ENCODE measurements around the gene PAX8. TPM values are rescaled to one million over a fixed set of nuclear protein-coding genes. Genes with fewer than 3 reads are reported as not detected.
A peak's percentile ranks its signal among the peaks of the same experiment; 100 is the strongest.

Gene PAX8
- total RNA-seq, 1 donor from 2014 or later, result not detected

- H3K36me3 ChIP-seq (ENCODE audit: control insufficient read depth in 3 of 3, insufficient read depth in 3 of 3, low read length in 3 of 3), result no peaks in the 10 kb centered on the region
- H3K27ac ChIP-seq (ENCODE audit: low read depth, low read length), result no peak overlapping the region
- H3K4me3 ChIP-seq (ENCODE audit: low read length in 3 of 3), result no peak overlapping the region
- no peak overlapping the region for H3K9ac ChIP-seq (ENCODE audit: low read depth in 1 of 3, low read length in 3 of 3)
- peaks cover 0 to 2% (median 0%) of the 10 kb centered on the region in 3 donors for H3K4me1 ChIP-seq (ENCODE audit: control insufficient read depth in 3 of 3, insufficient read depth in 3 of 3, low read length in 3 of 3)
- H3K27me3 ChIP-seq (ENCODE audit: control insufficient read depth in 3 of 3, insufficient read depth in 3 of 3, low read length in 3 of 3), result no peaks in the 10 kb centered on the region
- no peaks in the 10 kb centered on the region for H3K9me3 ChIP-seq (ENCODE audit: control insufficient read depth in 3 of 3, low read length in 3 of 3)
Observed at GRCh38 chr2:113224647-113225236, 54.0 kb downstream of the PAX8 start.

- Histone ChIP-seq H3K4me1 (ENCODE audit: control insufficient read depth in 3 of 3, insufficient read depth in 3 of 3, low read length in 3 of 3) (peaks cover 2 to 9% (median 2%) of the 10 kb centered on the region in 3 donors), H3K27ac (ENCODE audit: low read depth, low read length) (no peak overlapping the region), H3K4me3 (ENCODE audit: low read length in 3 of 3) (no peak overlapping the region), H3K27me3 (ENCODE audit: control insufficient read depth in 3 of 3, insufficient read depth in 3 of 3, low read length in 3 of 3) (no peaks in the 10 kb centered on the region), H3K9ac (ENCODE audit: low read depth in 1 of 3, low read length in 3 of 3) (no peak overlapping the region), H3K36me3 (ENCODE audit: control insufficient read depth in 3 of 3, insufficient read depth in 3 of 3, low read length in 3 of 3) (no peaks in the 10 kb centered on the region), H3K9me3 (ENCODE audit: control insufficient read depth in 3 of 3, low read length in 3 of 3) (no peaks in the 10 kb centered on the region)
Observed at GRCh38 chr2:113223813-113224212, 54.9 kb downstream of the PAX8 start.

DNA sequence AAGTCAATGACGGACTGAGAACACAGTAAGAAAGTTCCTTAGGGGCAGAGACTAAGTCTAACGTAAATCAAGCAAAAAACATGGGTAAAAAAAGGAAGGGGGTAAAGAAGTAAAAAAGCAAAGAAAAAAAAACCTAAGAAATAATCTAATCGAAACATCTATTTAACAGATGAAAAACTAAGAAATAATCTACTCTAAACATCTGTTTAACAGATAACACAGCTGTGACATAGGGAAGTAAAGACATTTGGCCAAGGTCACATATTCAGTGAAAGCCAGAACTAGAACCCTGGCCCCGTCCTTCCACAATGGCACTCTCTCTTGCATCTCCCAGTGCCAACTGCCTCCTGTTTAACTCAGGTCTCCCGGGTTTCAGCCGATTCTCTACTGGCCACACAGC is 56.9 kb downstream of the PAX8 start:
- Histone ChIP-seq H3K27me3 (ENCODE audit: control insufficient read depth in 3 of 3, insufficient read depth in 3 of 3, low read length in 3 of 3) (no peaks in the 10 kb centered on the region), H3K9ac (ENCODE audit: low read depth in 1 of 3, low read length in 3 of 3) (no peak overlapping the region), H3K9me3 (ENCODE audit: control insufficient read depth in 3 of 3, low read length in 3 of 3) (no peaks in the 10 kb centered on the region), H3K4me3 (ENCODE audit: low read length in 3 of 3) (no peak overlapping the region), H3K4me1 (ENCODE audit: control insufficient read depth in 3 of 3, insufficient read depth in 3 of 3, low read length in 3 of 3) (peaks cover 11 to 24% (median 15%) of the 10 kb centered on the region in 3 donors), H3K27ac (ENCODE audit: low read depth, low read length) (no peak overlapping the region), H3K36me3 (ENCODE audit: control insufficient read depth in 3 of 3, insufficient read depth in 3 of 3, low read length in 3 of 3) (no peaks in the 10 kb centered on the region)

DNA sequence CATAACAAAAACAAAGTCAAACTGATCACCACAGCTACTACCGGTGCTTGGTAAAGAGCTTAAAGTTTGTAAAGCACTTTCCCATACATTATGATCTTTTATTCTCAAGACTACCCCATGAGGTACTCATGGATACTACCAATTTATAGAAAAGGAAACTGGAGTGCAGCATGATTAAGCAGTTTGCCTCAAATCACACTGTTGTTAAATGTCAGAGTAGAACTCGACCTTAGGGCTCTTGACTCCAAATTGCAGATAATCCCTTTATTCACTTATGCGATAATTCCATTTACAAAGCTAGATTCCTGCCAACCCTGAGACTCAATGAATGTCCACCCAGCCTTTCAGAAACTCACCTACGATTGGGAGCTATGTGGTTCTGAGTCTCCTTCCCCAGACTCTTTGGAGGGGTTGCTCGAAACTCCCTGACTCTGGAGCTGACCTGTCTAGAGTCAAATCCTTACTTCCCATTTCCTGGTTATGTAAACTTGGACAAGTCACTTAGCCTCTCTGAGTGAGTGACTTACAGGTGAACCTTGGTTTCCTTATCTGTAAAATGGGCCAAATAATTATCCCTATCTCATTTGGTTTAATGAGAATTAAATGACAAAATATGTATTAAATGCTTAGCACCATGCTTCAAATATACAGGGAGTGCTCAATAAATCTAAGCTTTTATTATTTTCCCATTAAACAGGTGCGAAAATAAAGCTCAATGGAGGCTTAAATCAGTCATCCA is 57.6 kb downstream of the PAX8 start:
- H3K27ac ChIP-seq (ENCODE audit: low read depth, low read length), result no peak overlapping the region
- H3K4me3 ChIP-seq (ENCODE audit: low read length in 3 of 3), result no peak overlapping the region

DNA sequence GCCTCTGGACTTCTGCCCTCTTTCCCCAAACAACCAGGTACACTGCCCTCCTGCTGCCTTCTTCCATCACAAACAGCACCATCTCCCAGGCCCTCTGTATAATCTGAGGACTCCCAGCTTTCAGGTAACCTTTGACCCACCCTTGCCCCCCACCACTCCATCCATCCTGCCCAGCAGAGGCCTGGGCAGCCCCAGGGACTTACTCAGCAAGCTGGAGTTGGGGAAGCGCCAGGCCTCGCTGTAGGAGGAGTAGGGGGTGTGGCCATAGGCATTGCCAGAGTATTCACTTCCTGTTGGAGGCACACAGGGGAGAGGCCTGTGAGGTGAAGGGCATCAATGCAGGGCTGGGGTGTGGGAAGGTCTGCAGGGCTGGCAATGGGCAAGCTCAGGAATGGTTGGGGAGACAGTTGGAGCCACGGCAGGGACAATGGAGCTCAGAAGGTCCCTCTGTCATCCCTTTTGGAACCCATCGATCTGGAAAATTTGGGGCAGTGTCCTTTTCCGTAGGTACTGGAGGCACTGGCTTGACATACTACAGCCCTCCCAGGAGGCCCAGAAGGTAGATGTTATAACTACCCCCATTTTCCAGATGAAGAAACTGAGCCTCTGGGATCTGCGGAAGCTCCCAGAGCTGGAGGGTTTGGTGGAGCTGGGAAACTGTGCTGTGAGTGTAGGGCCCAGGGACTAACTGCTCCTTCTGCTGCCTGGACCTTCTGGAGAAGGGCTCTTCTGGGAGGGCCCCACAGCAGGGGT is 58.7 kb downstream of the PAX8 start:
- Histone ChIP-seq H3K9ac (ENCODE audit: low read depth in 1 of 3, low read length in 3 of 3) (no peak overlapping the region), H3K27me3 (ENCODE audit: control insufficient read depth in 3 of 3, insufficient read depth in 3 of 3, low read length in 3 of 3) (no peaks in the 10 kb centered on the region), H3K4me1 (ENCODE audit: control insufficient read depth in 3 of 3, insufficient read depth in 3 of 3, low read length in 3 of 3) (peaks cover 15 to 27% (median 15%) of the 10 kb centered on the region in 3 donors), H3K9me3 (ENCODE audit: control insufficient read depth in 3 of 3, low read length in 3 of 3) (no peaks in the 10 kb centered on the region), H3K4me3 (ENCODE audit: low read length in 3 of 3) (no peak overlapping the region), H3K36me3 (ENCODE audit: control insufficient read depth in 3 of 3, insufficient read depth in 3 of 3, low read length in 3 of 3) (no peaks in the 10 kb centered on the region), H3K27ac (ENCODE audit: low read depth, low read length) (no peak overlapping the region)

More for the DNA sequence above, 57.6 kb downstream of the PAX8 start:
- no peak overlapping the region for H3K9ac ChIP-seq (ENCODE audit: low read depth in 1 of 3, low read length in 3 of 3)
- no peaks in the 10 kb centered on the region for H3K27me3 ChIP-seq (ENCODE audit: control insufficient read depth in 3 of 3, insufficient read depth in 3 of 3, low read length in 3 of 3)
- no peaks in the 10 kb centered on the region for H3K36me3 ChIP-seq (ENCODE audit: control insufficient read depth in 3 of 3, insufficient read depth in 3 of 3, low read length in 3 of 3)
- H3K4me1 ChIP-seq (ENCODE audit: control insufficient read depth in 3 of 3, insufficient read depth in 3 of 3, low read length in 3 of 3), result peaks cover 15 to 27% (median 15%) of the 10 kb centered on the region in 3 donors
- H3K9me3 ChIP-seq (ENCODE audit: control insufficient read depth in 3 of 3, low read length in 3 of 3), result no peaks in the 10 kb centered on the region

- no peak overlapping the region for H3K9ac ChIP-seq (ENCODE audit: low read depth in 1 of 3, low read length in 3 of 3)
- no peaks in the 10 kb centered on the region for H3K27me3 ChIP-seq (ENCODE audit: control insufficient read depth in 3 of 3, insufficient read depth in 3 of 3, low read length in 3 of 3)
- H3K36me3 ChIP-seq (ENCODE audit: control insufficient read depth in 3 of 3, insufficient read depth in 3 of 3, low read length in 3 of 3), result no peaks in the 10 kb centered on the region
- H3K27ac ChIP-seq (ENCODE audit: low read depth, low read length), result no peak overlapping the region
- peaks cover 15 to 27% (median 15%) of the 10 kb centered on the region in 3 donors for H3K4me1 ChIP-seq (ENCODE audit: control insufficient read depth in 3 of 3, insufficient read depth in 3 of 3, low read length in 3 of 3)
- H3K4me3 ChIP-seq (ENCODE audit: low read length in 3 of 3), result no peak overlapping the region
- no peaks in the 10 kb centered on the region for H3K9me3 ChIP-seq (ENCODE audit: control insufficient read depth in 3 of 3, low read length in 3 of 3)
Observed at GRCh38 chr2:113219525-113219888, 59.2 kb downstream of the PAX8 start.

DNA sequence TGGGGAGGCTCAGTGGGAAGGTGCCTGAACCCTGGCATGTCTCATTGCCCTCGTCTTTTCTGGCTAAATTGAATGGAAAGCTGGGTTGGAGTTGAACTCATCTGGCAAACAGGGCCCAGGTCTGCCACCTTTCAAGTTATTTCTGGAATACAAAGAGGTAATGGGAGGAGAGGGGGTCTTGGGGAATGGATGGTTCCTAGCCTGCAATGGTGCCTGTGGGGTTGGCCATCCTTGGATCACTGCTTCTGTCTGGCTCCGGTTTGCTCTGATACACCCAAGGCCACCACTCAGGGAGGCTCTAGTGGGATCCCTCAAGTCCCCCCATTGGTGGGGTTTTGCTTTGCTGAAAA is 59.7 kb downstream of the PAX8 start:
- Histone ChIP-seq H3K36me3 (ENCODE audit: control insufficient read depth in 3 of 3, insufficient read depth in 3 of 3, low read length in 3 of 3) (no peaks in the 10 kb centered on the region), H3K27ac (ENCODE audit: low read depth, low read length) (no peak overlapping the region), H3K9me3 (ENCODE audit: control insufficient read depth in 3 of 3, low read length in 3 of 3) (no peaks in the 10 kb centered on the region), H3K9ac (ENCODE audit: low read depth in 1 of 3, low read length in 3 of 3) (no peak overlapping the region), H3K4me1 (ENCODE audit: control insufficient read depth in 3 of 3, insufficient read depth in 3 of 3, low read length in 3 of 3) (peaks cover 15 to 27% (median 15%) of the 10 kb centered on the region in 3 donors), H3K4me3 (ENCODE audit: low read length in 3 of 3) (no peak overlapping the region), H3K27me3 (ENCODE audit: control insufficient read depth in 3 of 3, insufficient read depth in 3 of 3, low read length in 3 of 3) (no peaks in the 10 kb centered on the region)

DNA sequence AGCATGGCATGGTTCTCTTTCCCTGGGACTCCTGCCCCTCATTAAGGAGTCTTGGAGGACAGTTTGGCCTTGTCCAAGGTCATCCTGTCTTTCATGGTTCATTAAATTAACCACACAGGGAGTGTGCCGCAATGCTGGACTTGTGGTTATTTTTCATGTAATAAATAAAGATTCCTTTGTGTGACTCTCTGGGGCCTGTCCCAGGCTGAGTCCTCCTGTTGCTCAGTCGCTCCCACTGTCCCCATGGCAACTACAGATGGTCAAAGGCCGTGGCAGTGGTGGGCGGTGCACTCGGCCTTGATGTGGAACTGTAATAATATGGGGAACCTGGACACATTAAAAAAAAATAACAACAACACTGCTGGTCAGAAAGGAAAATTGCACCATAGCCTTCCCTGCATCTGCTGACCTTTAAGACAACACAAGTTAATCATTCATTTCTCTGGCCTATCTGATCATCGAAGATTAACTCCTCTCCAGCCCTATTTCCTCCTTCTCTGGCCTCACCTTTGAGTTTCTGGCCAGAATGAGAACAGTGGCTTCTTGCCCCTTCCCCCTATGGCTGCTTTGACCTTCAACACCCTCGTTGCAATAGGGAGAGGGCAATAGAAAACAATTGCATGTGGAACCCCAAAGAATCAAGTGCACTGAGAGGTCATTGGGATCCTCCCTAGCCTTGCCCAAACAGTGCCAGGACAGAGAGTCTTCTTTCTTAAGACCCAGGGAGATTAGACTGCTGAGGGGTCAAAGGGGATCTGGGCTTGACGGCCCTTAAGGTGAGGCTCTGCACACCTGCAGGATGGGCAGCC is 60.2 kb downstream of the PAX8 start:
- Histone ChIP-seq H3K27ac (ENCODE audit: low read depth, low read length) (no peak overlapping the region), H3K36me3 (ENCODE audit: control insufficient read depth in 3 of 3, insufficient read depth in 3 of 3, low read length in 3 of 3) (no peaks in the 10 kb centered on the region), H3K9ac (ENCODE audit: low read depth in 1 of 3, low read length in 3 of 3) (no peak overlapping the region), H3K9me3 (ENCODE audit: control insufficient read depth in 3 of 3, low read length in 3 of 3) (no peaks in the 10 kb centered on the region), H3K4me3 (ENCODE audit: low read length in 3 of 3) (no peak overlapping the region), H3K27me3 (ENCODE audit: control insufficient read depth in 3 of 3, insufficient read depth in 3 of 3, low read length in 3 of 3) (no peaks in the 10 kb centered on the region), H3K4me1 (ENCODE audit: control insufficient read depth in 3 of 3, insufficient read depth in 3 of 3, low read length in 3 of 3) (peaks cover 15 to 27% (median 15%) of the 10 kb centered on the region in 3 donors)

GRCh38 chr2:113217455-113218282 is 61.1 kb downstream of the PAX8 start:
- Histone ChIP-seq H3K4me1 (ENCODE audit: control insufficient read depth in 3 of 3, insufficient read depth in 3 of 3, low read length in 3 of 3) (peaks cover 15 to 31% (median 18%) of the 10 kb centered on the region in 3 donors), H3K27ac (ENCODE audit: low read depth, low read length) (peak overlapping the region; percentile 42), H3K4me3 (ENCODE audit: low read length in 3 of 3) (peak overlapping the region in 1 of 3 donors; percentile 41), H3K9ac (ENCODE audit: low read depth in 1 of 3, low read length in 3 of 3) (no peak overlapping the region), H3K9me3 (ENCODE audit: control insufficient read depth in 3 of 3, low read length in 3 of 3) (no peaks in the 10 kb centered on the region), H3K27me3 (ENCODE audit: control insufficient read depth in 3 of 3, insufficient read depth in 3 of 3, low read length in 3 of 3) (no peaks in the 10 kb centered on the region), H3K36me3 (ENCODE audit: control insufficient read depth in 3 of 3, insufficient read depth in 3 of 3, low read length in 3 of 3) (no peaks in the 10 kb centered on the region)
